AG09309 (cell line): Measurements from ENCODE around the gene PLAC1.

ENCODE experiments used
- DNase-seq: peaks from one replicate; pipeline ENCODE4 v3.0.0-alpha.2; 2010; ENCODE audit warnings: low read depth
- H3K4me3 ChIP-seq: 2 replicates; pipeline ENCODE4 v1.5.1; 2011; ENCODE audit warnings: mild to moderate bottlenecking, low read depth, low read length, moderate library complexity; ENCODE audit not compliant: control insufficient read depth
- TF ChIP-seq, protein P1 (sequence below): IDR thresholded peaks from 2 replicates; pipeline ENCODE4 v1.5.1; 2011; ENCODE audit warnings: mild to moderate bottlenecking, low read depth, low read length, inconsistent platforms; ENCODE audit not compliant: insufficient read depth, control insufficient read depth; ENCODE audit errors: missing control alignments

Gene PLAC1

DNA sequence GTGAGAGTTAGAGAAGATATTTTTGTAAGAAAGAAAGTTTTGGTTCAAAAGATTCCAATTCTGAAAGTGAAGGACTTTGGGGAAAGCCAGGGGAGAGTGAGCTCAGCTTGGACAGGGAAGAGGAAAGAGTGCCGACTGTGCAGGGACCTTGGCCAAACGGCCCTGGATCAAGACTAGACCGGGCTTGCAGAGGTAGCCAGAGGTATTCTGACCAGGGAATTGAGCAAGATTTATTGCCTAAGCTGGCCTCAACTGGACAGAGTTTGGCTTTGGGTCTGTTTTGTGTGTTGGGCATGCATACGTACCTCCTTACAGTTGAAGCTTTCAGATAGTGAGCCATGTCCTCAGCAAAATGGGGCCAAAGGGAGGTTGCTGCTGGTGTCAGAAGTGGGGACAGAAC lies 11.6 kb downstream of the PLAC1 start:
- TF ChIP-seq, protein P1, sequence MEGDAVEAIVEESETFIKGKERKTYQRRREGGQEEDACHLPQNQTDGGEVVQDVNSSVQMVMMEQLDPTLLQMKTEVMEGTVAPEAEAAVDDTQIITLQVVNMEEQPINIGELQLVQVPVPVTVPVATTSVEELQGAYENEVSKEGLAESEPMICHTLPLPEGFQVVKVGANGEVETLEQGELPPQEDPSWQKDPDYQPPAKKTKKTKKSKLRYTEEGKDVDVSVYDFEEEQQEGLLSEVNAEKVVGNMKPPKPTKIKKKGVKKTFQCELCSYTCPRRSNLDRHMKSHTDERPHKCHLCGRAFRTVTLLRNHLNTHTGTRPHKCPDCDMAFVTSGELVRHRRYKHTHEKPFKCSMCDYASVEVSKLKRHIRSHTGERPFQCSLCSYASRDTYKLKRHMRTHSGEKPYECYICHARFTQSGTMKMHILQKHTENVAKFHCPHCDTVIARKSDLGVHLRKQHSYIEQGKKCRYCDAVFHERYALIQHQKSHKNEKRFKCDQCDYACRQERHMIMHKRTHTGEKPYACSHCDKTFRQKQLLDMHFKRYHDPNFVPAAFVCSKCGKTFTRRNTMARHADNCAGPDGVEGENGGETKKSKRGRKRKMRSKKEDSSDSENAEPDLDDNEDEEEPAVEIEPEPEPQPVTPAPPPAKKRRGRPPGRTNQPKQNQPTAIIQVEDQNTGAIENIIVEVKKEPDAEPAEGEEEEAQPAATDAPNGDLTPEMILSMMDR: no peak
- no peak for DNase-seq
- no peak overlapping the region for H3K4me3 ChIP-seq

DNA sequence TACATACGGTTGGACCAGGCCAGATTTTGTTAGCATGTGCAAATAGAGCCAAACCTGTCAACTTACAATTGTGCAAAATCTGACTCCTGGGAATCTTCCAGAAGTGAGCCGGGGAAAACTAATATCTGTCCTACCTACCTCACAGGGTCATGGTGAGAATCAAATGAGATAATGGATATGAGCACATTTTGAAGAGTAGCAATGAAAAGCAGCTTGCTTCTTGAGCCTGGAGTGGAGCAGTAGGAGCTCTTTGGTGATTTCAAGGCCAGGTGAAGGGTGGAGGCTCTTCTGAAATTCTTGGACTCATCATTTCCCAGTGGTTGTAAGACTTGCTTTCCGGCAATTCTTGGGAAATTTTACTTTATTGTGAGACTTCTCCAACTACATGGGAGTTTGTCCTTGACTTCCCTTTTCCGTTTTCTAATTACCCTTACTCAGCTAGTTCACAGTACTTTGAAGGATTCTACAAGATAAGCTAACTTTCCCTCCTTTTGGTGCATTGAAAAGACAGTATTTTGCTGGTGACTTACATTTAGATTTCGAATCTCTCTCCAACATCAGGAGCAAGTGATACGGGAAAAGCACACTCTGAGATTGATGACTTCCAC lies 12.2 kb downstream of the PLAC1 start:
- TF ChIP-seq, protein P1: no peak
- H3K4me3 ChIP-seq: no peak overlapping the region
- no peak for DNase-seq

DNA sequence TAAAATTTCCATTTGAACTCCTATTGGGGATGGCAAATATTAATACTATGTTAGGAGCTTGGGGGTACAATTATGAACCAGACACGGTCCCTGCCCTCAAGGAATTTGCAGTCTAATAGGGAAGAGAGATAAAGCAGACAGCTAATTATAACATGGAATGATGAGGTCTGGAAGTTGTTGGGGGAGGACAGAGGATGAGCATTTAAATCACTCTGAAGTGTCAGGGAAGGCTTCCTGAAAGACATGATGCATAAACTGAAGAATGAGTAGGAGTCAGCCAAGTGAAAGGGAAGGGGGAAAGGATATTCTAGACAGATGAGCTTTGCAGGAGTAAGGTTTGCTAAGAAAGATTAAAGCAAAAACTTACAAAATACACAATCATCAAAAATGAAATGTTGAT lies 15.9 kb downstream of the PLAC1 start:
- DNase-seq: no peak
- no peak overlapping the region for H3K4me3 ChIP-seq
- TF ChIP-seq, protein P1: no peak

DNA sequence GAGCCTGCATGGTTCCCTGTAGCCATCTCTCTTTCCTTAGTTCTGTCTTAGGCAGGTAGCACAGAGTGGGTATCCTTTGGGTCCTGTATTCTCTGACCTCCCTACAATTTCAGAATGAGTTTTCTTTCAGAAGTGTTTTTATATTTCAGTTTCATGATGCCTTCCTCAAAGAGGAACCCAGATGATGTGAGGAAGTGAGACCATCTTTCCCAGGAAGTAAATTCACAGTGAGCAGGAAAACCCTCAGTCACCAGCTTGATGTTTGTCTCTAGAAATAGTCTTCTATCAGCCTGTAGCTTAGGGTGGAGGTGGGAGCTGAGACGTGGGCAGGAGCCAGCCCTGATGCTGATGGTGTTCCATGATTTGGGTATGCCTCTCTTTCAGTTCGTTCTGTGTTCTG lies 16.9 kb downstream of the PLAC1 start:
- no peak overlapping the region for H3K4me3 ChIP-seq
- TF ChIP-seq, protein P1: no peak
- DNase-seq: no peak

DNA sequence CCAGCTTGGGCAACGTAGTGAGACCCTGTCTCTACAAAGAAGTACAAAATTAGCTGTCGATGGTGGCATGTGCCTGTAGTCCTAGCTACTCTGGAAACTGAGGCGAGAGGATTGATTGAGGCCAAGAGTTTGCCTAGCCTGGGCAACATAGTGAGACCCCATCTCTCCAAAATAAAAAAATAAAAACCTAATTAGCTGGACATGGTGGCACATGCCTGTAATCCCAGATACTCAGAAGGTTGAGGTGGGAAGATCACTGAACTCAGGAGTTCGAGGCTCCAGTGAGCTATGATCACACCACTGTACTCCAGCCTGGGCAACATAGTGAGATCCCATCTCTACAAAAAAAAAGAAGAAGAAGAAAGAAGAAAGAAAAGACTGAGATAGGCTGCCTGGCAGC lies 17.4 kb downstream of the PLAC1 start:
- TF ChIP-seq, protein P1: no peak
- DNase-seq: no peak

DNA sequence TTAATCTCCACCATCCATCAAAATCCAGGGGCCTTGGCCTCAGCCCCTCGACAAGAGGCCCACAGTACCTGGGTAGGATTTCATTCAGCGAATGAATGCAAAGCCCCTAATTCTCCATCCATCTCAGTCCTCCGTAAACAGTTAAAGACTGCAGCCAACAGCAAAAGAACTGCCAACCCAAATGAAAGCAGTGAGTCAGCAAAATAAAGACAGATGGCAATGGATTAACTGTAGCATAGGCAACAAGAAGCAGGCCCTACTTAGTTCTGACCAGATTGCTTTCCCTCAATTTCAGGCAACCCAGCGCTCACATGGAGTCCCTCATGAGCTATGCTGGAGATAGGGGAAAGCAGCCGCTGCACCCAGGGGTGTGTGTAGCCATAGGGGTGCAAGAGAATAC lies 21.4 kb downstream of the PLAC1 start:
- no peak overlapping the region for H3K4me3 ChIP-seq
- TF ChIP-seq, protein P1: no peak
- peak; percentile 37 for DNase-seq

More for the DNA sequence above, 17.4 kb downstream of the PLAC1 start:
- H3K4me3 ChIP-seq: no peak overlapping the region
